NB4 (cell line): Measurements from ENCODE around the gene MARCO.

Source experiments
- CTCF ChIP-seq: IDR thresholded peaks from one replicate; pipeline ENCODE4 v1.5.1; 2012; ENCODE audit warnings: low read depth, low read length
- MAX ChIP-seq: IDR thresholded peaks from 2 replicates; pipeline ENCODE4 v1.6.1; 2011; ENCODE audit warnings: low read depth, low read length
- MYC ChIP-seq: IDR thresholded peaks from 2 replicates; pipeline ENCODE4 v1.6.1; 2011; ENCODE audit warnings: low read depth, low read length
- POLR2A ChIP-seq: IDR thresholded peaks from 2 replicates; pipeline ENCODE4 v1.6.1; 2011; ENCODE audit warnings: mild to moderate bottlenecking; ENCODE audit not compliant: insufficient read length; ENCODE audit errors: extremely low read depth

- TF ChIP-seq CTCF: no peak
- TF ChIP-seq POLR2A: no peak
- no peak for TF ChIP-seq MAX
- no peak for TF ChIP-seq MYC
Measured at GRCh38 chr2:118945881-118946280, 3.9 kb downstream of the MARCO start.
